GM21381 (cell line): Measurements from ENCODE around the gene FBXL12.
A peak's percentile ranks its signal among the peaks of the same experiment; 100 is the strongest.
"Not testable (repeated sequence)": the region's sequence is repeated elsewhere in the genome, so short reads cannot be mapped to it uniquely, and the experiment has no call there.

Source experiments
- ATAC-seq: cut with Tn5 transposase; IDR thresholded peaks from one replicate; pipeline ENCODE4 v1.9.1; 2021; ENCODE audit warnings: mild to moderate bottlenecking, moderate library complexity; ENCODE audit not compliant: unreplicated experiment

The FBXL12 gene

DNA sequence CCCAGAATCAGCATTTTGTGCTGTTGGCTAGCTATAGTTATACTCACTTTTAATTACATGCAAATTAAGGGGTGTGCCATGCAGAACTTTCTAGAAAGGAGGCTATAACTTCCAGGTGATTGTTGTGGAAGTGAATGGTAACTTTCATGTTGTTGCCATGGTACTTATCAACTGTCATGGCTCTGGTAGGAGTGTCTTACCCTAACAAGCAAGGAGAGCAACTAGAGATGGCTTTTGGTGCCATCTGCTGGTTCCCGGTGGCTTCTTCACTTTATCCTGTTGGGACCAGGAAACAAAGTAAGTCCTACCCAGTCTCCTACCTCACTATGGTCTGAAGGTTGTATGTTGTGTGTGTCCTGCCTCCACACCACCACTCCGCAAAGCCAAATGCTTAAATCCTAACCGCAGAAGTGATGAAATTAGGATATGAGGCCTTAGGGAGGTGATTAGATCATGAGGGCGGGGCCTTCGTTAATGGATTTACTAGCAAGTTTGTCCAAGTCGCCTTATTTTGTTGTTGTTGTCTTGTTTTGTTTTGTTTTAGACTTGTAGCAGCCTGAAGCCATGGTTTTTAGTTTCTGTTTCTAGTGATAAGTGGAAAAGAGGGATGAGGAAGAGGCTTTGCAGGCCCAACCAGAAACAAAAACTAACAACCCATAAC lies 22.6 kb downstream of the FBXL12 start:
- ATAC-seq = peak; percentile 39

DNA sequence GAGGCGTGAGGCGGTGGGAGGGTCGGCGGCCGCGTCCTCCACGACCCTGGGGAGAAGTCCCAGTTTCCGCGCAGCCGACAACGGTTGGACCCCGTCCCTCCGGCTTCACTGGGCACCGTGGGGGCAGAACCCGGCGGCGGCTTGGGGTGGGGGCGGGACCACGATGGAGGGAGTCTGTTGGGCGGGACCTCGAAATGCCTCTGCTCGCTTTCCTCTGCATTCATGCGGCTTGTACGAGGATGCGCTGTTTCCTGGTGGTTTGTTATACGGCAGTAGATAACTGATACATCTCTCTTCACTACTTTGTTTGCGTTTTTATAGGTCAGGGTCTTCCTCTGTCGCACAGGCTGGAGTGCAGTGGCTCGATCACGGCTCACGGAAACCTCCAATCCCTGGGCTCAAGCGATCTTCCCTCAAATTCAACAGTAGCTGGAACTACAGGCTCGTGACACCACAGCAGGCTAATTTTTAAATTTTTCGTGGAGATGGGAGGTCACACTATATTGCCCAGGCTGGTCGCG lies 25.7 kb downstream of the FBXL12 start:
- ATAC-seq = no peak

DNA sequence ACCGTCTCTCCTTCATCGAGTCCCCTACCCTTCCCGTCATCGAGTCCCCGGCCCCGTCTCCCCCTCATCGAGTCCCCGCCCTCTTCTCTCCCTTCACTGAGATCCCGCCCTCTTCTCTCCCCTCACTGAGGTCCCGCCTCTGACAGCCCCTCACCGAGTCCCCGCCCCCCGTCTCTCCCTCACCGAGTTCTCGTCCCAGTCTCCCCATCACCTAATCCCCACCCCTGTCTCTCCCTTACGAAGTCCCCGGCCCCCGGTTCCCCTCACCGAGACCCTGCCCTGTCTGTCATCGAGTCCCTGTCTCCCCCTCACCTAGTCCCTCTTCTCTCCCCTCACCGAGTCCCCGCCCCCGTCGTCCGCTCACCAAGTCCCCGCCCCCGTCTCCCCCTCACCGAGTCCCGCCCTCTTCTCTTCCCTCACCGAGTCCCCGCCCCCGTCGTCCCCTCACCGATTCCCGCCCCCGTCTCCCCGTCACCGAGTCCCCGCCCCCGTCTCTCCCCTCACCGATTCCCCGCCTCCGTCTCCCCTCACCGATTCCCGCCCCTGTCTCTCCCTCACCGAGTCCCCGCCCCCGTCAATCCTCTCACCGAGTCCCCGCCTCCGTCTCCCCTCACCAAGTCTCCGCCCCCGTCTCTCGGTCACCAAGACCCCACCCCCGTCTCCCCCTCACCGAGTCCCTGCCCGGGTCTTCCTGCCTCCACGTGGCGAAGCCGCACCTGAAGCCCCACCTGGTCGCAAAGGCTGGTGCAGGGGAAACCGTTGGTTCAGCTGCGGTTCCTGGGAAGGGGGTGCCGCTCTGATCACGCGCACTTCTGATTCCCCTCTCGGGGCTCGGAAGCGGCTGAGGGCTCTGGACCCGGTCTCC lies 26.4 kb downstream of the FBXL12 start:
- peak; percentile 38 for ATAC-seq

DNA sequence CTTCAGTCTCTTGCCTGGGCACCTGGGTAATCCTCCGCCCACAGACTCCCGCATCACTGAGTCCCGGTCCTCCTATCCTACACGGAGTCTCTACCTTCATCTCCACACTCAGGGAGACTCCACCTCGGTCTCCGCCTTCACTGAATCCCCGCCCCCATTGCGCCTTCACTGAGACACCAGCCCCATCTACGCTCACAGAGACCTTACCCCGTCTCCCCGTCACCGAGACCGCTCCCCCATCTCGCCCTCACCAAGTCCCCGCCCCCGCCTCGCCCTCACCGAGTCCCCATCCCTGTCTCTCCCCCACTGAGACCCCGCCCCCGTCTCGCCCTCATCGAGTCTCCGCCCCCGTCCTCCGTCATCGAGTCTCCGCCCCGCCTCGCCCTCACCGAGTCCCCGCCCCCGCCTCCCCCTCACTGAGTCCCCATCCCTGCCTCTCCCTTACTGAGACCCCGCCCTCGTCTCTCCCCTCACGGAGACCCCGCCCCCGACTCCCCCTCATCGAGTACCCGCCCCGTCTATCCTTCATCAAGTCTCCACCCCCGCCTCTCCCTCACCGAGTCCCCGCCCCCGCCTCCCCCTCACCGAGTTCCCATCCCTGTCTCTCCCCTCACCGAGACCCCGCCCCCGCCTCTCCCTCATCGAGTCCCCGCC lies 27.2 kb downstream of the FBXL12 start:
- ATAC-seq = peak; percentile 37

DNA sequence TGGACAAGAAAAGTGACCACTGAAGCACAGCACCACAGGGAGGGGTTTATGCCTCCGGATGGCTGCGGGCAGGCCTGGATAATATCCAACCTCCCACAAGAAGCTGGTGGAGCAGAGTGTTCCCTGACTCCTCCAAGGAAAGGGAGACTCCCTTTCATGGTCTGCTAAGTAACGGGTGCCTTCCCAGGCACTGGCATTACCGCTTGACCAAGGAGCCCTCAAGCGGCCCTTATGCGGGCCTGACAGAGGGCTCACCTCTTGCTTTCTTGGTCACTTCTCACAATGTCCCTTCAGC lies 27.9 kb downstream of the FBXL12 start:
- ATAC-seq = not testable (repeated sequence)

DNA sequence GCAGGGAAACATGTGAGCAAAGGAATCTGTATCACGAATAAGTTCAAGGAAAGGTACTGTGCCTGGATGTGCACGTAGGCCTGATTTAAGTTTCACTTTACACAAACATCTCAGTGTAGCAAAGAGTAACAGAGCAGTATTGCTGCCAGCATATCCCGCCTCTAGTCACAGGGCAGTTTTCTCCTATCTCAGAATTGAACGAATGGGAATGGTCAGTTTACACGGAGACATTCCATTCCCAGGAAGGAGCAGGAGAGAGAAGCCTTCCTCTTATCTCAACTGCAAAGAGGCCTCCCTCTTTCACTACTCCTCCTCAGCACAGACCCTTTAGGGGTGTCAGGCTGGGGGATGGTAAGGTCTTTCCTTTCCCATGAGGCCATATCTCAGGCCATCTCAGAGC lies 29.3 kb downstream of the FBXL12 start:
- ATAC-seq = not testable (repeated sequence)

DNA sequence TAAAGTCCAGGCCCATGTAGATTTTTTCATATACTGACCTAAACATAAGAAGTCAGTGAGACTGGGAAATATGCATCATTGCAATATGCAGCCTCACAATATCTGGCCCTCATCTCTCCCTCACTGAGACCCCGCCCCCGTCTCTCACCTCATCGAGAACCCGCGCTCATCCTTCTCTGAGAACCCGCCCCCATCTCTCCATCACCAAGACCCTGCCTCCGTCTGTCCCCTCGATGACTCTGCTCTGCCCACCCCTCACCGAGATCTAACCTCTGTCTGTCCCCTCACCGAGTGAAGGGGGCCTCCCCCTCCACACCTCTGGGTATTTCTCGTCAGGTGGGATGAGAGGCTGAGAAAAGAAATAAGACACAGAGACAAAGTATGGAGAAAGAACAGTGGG lies 29.8 kb downstream of the FBXL12 start:
- no peak for ATAC-seq

DNA sequence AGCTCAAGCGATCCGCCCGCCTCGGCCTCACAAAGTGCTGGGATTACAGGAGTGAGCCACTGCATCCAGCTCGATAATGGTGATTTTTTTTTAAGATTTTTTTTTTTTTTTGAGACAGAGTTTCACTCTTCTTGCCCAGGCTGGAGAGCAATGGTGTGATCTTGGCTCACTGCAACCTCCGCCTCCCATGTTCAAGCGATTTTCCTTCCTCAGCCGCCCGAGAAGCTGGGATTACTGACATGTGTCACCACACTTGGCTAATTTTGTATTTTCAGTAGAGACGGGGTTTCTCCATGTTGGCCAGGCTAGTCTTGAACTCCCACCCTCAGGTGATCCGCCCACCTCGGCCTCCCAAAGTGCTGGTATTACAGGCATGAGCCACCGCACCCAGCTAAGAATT lies 30.3 kb downstream of the FBXL12 start:
- not testable (repeated sequence) for ATAC-seq

DNA sequence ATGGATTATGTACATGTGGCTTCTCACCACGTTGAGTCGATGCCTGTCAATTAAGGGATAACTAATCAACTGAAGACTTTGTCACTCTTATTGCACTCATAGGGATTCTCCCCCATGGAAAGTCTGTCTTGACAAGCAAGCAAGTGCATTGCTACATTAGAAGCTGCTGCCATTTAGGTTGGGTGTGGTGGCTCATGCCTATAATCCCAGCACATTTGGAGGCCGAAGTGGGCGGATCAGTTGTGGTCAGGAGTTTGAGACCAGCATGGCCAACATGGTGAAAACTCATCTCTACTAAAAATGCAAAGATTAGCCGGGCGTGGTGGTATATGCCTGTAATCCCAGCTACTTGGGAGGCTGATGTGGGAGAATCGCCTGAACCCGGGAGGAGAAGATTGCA lies 32.1 kb downstream of the FBXL12 start:
- ATAC-seq = no peak

DNA sequence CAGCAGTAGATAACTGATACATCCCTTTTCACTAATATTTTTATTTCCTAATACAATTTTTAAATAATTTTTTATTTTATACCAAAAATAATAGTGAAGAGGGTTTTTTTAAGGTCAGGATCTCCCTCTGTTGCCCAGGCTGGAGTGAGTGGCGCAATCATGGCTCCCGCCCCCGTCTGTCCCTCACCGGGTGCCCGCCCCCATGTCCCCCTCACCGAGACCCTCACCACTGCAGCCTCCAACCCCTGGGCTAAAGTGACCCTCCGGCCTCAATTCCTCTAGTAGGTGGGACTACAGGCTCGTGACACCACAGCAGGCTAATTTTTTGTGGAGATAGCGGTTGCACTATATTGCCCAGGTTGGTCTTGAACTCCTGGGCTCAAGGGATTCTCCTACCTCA lies 32.5 kb downstream of the FBXL12 start:
- no peak for ATAC-seq

DNA sequence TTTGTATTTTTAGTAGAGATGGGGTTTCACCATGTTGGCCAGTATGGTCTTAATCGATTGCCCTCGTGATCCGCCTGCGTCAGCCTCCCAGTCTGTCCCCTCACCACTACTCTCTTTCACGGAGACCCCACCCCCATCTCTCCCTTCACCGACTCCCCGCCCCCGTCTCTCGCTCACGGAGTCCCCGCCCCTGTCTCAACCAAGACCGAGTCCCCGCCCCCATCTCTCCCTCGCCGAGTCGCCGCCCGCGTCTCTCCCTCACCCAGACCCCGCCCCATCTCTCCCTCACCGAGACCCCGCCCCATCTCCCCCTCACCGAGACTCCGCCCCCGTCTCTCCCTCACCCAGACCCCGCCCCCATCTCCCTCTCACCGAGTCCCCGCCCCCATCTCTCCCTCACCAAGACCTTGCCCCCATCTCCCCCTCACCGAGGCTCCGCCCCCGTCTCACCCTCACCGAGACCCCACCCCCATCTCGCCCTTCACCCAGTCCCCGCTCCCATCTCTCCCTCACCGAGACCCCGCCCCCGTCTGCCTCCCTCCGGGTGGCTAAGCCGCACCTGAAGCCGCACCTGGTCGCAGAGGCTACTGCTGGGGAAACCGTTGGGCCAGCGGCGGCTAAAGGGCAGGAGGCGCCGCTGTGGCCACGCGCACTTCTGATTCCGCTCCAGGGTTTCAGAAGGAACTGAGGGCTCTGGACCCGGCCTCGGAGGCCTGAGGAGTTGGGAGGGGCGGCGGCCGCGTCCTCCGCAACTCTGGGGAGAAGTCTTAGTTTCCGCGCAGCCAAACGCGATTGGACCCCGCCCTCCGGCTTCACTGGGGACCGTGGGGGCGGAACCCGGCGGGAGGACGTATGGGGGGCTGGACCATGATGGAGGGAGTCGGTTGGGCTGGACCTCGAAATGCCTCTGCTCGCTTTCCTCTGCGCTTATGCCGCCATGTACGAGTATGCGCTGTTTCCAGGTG lies 33.2 kb downstream of the FBXL12 start:
- ATAC-seq = peak; percentile 78

DNA sequence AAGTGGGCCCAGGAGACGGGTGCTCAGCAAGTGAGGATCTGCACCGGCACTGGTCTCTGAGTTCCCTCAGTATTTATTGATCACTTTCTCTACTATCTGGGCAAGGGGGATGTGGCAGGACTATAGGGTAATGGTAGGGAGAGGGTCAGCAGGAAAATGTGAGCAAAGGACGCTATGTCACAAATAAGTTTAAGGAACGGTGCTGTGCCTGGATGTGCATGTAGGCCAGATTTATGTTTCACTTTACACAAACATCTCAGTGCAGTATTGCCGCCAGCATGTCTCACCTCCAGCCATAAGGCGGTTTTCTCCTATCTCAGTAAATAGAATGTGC lies 34.7 kb downstream of the FBXL12 start:
- not testable (repeated sequence) for ATAC-seq

DNA sequence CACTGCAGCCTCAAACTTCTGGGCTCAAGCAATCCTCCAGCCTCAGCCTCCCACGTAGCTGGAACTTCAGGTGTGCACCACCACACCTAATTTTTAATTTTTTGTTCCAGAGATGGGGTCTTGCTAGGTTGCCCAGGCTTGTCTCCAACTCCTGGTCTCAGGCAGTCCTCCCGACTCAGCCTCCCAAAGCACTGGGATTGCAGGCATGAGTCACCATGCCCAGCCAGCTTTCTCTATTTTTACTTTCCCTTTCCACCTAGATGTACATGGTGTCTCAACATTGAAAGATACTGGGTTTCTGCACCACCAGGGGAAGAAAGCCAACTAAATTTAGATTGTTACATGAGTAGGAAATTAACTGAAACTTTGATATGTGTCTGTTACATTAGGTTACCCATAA lies 36.5 kb downstream of the FBXL12 start:
- no peak for ATAC-seq

DNA sequence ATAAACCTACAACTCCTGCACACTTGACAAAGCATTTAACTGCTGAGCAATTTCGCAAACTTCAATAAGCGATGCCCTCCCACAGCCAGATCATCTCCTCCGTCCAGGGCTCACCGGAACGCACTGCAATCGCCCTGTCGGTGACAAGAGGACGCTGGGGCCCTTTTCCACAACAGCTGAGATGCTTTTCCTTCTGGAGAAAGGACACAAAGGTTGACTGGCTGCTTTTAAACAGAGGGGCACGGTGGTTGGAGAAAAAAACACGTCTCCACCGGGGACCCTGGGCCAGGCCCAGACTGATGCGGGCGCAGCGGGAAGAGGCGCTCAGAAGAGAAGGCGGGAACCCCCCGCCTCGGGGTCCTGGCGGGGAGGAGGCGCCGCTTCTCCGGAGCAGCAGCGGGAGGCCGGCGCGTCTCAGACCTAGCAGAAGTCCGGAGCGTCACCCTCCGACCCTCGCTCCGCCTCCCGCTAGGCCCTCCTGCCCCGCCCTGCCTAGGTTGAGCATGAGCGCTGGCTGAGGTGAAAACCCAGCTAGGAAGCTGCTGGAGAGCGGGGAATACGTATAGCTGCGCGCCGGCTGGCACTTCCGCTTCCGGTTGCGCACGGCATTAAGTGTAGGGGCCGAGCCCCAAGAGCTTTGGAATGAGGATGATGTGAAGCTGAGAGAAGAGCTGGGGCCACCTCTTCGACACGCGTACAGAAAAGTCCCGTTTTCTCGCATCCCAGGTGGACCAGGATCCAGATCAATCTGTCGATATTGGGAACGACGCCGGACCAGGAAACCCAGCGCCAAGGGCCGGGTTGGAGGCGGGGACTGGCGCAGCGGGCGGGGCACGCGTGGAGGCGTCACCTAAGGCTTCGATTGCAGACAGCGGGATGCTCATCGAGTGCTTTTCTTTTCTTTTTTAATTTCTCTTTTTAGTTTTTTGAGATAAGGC lies 50.4 kb downstream of the FBXL12 start, which contains the start of gene ZNF846:
ZNF846 (minus strand) TSS at position 564 of the 938 bp plus-strand sequence. CDS start 3,788 bp downstream, outside the sequence.
- peak; percentile 97 for ATAC-seq
